IPS-18c (cell line): ENCODE results near the gene CLEC4F.

ENCODE experiments used
- H3K4me3 ChIP-seq: 2 replicates; pipeline ENCODE4 v1.7.0; 2013; ENCODE audit warnings: low read depth, mild to moderate bottlenecking, low read length, moderate library complexity; ENCODE audit not compliant: insufficient read depth
- H3K9me3 ChIP-seq: one replicate; pipeline ENCODE4 v1.6.1; 2013; ENCODE audit warnings: mild to moderate bottlenecking, low read length, moderate library complexity; ENCODE audit not compliant: control insufficient read depth, insufficient read depth

Gene CLEC4F, protein sequence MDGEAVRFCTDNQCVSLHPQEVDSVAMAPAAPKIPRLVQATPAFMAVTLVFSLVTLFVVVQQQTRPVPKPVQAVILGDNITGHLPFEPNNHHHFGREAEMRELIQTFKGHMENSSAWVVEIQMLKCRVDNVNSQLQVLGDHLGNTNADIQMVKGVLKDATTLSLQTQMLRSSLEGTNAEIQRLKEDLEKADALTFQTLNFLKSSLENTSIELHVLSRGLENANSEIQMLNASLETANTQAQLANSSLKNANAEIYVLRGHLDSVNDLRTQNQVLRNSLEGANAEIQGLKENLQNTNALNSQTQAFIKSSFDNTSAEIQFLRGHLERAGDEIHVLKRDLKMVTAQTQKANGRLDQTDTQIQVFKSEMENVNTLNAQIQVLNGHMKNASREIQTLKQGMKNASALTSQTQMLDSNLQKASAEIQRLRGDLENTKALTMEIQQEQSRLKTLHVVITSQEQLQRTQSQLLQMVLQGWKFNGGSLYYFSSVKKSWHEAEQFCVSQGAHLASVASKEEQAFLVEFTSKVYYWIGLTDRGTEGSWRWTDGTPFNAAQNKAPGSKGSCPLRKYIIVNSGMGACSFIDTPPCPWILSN

DNA sequence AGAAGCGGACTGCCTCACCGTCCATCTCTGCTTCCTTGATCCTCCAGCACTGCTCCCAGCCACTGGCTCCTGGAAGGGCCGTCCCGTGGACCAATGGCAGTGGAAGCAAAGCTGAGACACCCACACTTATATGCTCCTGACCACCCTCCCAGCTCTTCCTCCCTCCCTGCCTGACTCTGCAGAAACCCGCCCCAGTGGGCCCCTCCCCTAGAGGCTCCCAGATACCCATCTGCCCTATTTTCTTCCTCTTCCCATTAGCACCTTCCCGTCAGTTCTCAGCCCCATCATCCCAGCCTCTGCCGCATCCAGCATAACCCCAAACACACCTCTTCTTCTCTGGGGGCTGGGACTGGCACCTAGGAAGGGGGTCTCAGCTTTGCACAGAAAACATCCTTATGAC, at the start of gene CLEC4F:
CLEC4F (minus strand) TSS at position 101 of the 400 bp plus-strand sequence; CDS start at position 25, 76 bp downstream.
- Histone ChIP-seq H3K9me3 (no peaks in the 10 kb centered on the region), H3K4me3 (no peak within 1 kb of the TSS)

DNA sequence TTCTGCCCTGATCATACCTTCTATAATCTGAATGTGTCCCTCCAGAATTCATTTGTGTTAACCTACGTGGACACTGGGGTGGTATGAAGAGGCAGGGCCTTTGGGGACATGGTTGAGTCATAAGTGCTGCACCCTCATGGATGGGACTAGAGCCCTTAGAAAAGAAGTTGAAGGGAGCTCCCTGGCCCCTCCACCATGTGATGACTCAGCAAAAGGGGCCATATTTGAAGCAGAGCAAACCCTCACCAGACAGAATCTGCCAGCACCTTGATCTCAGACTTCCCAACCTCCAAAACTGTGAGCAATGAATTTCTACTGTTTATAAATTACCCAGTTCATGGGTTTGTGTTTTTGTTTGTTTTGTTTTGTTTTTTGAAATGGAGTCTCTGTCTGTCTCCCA, 48.6 kb upstream of the CLEC4F start:
- no peaks in the 10 kb centered on the region for H3K9me3 ChIP-seq

DNA sequence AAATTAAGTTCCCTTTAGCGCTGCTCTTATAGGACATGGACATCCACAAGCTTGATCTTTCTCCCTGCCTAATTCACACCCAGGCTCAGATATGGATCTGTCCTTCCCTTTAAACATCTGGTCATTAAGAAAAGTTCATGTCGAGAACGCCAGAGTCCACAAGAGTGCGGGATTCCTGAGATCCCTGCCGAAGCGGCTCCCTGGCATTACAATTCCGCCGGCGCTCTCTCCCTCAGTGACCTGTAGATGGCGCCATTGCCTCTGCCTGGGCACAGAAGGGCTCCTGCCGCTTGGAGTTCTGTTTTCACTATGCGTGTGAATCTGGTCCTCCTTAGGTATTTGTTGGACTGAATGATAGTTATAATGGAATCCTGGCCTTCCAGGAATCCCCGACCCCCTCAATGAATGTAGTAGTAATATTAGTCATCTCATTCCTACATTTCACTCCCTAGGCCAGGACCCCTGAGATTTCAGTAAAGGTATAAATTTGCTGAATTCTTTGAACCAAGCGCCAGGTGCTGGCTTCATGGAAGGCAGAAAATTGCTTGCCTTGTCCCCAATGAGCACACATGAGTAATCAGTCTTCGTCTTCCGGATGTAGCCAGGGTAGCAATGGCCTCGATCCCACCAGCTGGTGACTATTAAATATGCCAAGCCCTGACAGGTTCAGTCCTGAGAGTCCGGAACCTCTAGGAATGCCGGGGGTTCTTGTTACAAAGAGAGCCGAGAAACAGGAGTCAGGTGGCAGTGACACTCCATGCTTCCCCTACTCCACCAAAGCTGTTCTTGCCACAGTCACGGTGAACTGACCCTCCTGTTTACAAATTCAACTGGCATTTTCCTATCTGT, 41.6 kb upstream of the CLEC4F start:
- no peak overlapping the region for H3K4me3 ChIP-seq
- no peaks in the 10 kb centered on the region for H3K9me3 ChIP-seq

More for the DNA sequence above, 48.6 kb upstream of the CLEC4F start:
- no peak overlapping the region for H3K4me3 ChIP-seq

GRCh38 chr2:70855667-70856066, 35.3 kb upstream of the CLEC4F start:
- H3K4me3 ChIP-seq: no peak overlapping the region
- H3K9me3 ChIP-seq: no peaks in the 10 kb centered on the region

DNA sequence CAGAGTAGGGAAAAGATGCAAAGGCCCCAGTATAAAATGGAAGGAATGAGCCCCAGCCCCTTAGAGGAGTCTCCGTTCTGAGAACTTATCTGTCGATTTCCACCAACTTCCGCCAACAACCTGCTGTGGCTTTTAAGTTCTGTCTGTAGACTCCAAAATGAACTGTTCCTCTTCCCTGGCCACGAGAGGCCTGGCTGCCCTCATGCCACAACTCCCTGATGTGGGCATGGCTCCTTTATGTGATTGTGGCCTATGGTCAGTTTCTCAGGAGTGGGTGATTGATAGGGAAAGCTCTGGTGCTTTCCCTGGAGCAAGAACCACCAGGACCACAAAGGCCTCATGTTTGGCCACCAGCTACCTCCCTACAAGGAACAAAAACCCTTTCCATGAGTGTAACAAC, 34.0 kb upstream of the CLEC4F start:
- no peaks in the 10 kb centered on the region for H3K9me3 ChIP-seq
- H3K4me3 ChIP-seq: no peak overlapping the region

DNA sequence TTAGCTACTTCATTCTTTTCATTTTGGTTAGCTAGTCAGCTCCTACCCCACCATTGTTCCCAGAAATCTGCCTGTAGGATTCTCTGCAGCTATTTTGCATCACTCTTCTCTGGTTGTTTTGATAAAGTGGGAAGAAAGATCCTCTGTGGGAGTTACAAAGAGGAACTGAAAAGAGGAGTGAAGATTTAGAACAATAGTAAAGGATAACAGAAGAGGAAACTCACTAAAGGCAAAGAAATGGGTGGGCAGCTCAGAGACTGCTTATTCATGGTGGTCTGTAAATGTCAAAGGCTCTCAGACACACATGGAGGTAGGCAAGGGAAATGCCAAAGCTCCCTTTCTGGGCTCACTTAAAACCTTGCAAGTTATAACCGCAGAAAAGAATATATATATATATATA, 32.4 kb upstream of the CLEC4F start:
- no peaks in the 10 kb centered on the region for H3K9me3 ChIP-seq
- H3K4me3 ChIP-seq: no peak overlapping the region

DNA sequence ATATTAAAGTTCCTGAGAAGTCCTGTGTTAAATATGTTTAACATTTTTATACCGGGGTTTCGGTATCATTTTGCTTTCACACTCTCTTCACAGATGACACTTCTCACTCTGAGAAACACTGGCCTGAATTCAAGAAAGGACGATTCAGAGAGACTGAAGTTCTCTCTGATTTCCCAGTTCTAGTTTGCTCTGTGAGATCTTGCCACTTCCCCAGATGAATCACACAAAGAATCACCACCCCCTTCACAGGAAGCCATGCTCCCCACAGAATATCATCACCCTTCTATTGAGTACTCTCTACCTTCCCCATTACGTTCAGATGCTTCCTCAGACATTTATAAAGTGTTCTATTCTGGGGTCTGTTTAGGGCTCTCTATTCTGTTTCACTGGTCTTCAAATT, 31.3 kb upstream of the CLEC4F start:
- no peak overlapping the region for H3K4me3 ChIP-seq
- no peaks in the 10 kb centered on the region for H3K9me3 ChIP-seq

DNA sequence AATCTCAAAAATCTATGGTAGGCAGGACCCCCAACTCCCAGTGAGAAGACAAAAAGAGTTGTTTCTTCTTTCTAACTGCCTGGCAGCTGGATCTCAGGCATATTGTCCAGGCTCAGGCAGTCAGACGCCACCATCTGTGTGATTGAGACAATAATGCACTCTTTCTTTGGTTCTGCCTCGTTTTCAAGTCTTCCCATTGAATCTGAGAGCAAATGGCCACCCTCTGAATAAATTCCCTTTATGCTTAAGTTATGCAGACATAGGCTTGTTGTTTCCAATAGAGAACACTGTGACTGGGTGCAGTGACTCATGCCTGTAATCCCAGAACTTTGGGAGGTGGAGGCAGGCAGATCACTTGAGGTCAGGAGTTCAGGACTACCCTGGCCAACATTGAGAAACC, 30.5 kb upstream of the CLEC4F start:
- H3K4me3 ChIP-seq: no peak overlapping the region
- no peaks in the 10 kb centered on the region for H3K9me3 ChIP-seq

- peaks cover 6% of the 10 kb centered on the region for H3K9me3 ChIP-seq
- H3K4me3 ChIP-seq: no peak overlapping the region
Measured at GRCh38 chr2:70842401-70842800, 22.0 kb upstream of the CLEC4F start.

- H3K9me3 ChIP-seq: peaks cover 9% of the 10 kb centered on the region
- no peak overlapping the region for H3K4me3 ChIP-seq
Measured at GRCh38 chr2:70837980-70838925, 17.9 kb upstream of the CLEC4F start.

DNA sequence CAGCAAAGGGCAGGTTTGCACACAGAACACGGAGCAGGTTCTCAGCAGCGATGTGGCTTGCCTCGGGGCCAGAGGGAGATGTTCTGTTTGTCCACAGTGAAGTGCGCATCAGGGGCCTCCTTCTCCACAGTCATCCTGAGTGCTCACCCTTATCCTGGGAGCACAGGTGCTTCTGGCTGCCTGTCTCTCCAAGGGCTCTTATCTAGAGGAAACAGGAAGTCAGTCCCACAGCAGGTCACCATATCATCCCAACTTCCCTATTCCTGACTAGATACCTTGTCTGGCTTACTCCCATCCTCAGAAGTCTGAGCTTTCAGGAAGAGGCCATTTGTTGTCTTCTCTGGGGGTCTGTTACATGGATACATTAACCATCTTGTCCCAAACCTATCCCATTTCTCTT, 15.2 kb upstream of the CLEC4F start, which contains the start of gene CD207:
CD207 (minus strand) TSS at position 174 of the 400 bp plus-strand sequence; CDS start at position 134, 40 bp downstream.
- H3K4me3 ChIP-seq: no peak within 1 kb of the TSS
- peaks cover 3% of the 10 kb centered on the region for H3K9me3 ChIP-seq

DNA sequence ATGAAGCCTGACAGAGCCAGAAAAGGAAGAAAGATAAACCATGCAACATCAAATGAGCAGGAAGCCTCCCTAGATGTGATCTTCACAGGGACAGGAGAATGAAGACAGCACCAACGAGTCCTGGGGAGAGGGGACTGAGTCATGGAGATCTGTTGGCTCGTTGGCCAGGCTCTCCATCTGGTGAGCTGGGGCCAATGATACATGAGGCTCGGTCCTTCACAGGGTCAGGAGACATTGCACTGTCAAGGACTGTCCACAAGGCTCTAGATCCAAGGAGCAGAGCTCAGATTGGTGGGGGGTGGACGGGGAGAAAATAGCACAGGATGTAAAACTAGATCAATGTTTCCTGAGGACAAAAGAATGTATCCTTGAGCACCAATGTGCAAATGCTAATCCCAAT, 14.5 kb upstream of the CLEC4F start:
- no peak overlapping the region for H3K4me3 ChIP-seq
- peaks cover 3% of the 10 kb centered on the region for H3K9me3 ChIP-seq

DNA sequence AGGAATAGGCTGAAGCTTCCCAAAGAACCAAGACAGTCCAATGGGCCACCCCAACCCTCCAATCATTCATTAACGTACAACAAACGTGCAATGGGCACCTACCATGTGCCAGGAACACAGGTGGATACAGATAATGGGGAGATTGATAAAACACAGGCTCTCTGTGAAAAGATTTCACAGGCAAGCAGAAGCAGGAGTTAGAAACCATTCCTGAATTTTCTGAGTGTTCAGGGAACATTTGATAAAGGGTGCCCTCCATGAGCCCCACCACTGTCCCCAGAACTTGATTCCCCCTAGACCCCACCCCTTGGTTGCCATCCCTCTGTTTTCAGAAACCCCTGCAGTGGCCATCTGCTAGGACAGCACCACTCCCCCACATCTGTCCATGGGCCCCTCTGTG, 13.7 kb upstream of the CLEC4F start:
- peaks cover 3% of the 10 kb centered on the region for H3K9me3 ChIP-seq
- H3K4me3 ChIP-seq: no peak overlapping the region

- H3K4me3 ChIP-seq: no peak overlapping the region
- peaks cover 3% of the 10 kb centered on the region for H3K9me3 ChIP-seq
Measured at GRCh38 chr2:70833246-70833645, 12.8 kb upstream of the CLEC4F start.

DNA sequence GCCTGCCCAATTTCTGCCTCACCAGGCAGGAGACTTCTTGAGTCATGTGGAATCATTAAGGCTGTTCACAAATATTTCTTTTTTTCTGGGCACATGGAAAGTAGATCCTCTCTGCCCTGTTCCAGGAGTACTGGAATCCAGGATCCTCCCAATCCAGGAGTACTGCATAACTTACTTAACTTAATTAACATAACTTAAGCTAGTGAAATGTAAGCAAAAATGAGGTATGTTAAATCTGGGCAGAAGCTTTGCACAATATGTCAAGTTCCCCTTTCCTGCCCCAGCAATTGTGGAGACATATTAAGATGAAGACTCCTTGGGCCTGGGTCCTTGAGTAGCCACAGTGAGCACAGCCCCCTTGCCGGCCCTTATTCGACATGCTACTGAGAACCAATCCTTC, 12.0 kb upstream of the CLEC4F start:
- peaks cover 3% of the 10 kb centered on the region for H3K9me3 ChIP-seq

GRCh38 chr2:70831861-70832260, 11.5 kb upstream of the CLEC4F start:
- Histone ChIP-seq H3K9me3 (peaks cover 3% of the 10 kb centered on the region), H3K4me3 (no peak overlapping the region)

More for the DNA sequence above, 12.0 kb upstream of the CLEC4F start:
- no peak overlapping the region for H3K4me3 ChIP-seq

GRCh38 chr2:70830366-70830765, 10.0 kb upstream of the CLEC4F start:
- Histone ChIP-seq H3K9me3 (peaks cover 3% of the 10 kb centered on the region), H3K4me3 (no peak overlapping the region)
